Adipocyte (in vitro differentiated cells): Measurements from ENCODE around the gene ITIH3.

Experiments
- DNase-seq: peaks from one replicate; pipeline ENCODE4 v3.0.0-alpha.2; 2015; ENCODE audit warnings: low read depth
- H3K27me3 ChIP-seq: replicated peaks from 2 replicates; pipeline ENCODE4 v1.7.0; 2013; ENCODE audit warnings: mild to moderate bottlenecking, low read length, moderate library complexity; ENCODE audit not compliant: control insufficient read depth, insufficient read depth
- H3K36me3 ChIP-seq: 2 replicates; pipeline ENCODE4 v1.7.0; 2013; ENCODE audit warnings: low read length, mild to moderate bottlenecking, moderate library complexity; ENCODE audit not compliant: control insufficient read depth, insufficient read depth, severe bottlenecking
- H3K4me1 ChIP-seq: 2 replicates; pipeline ENCODE4 v1.7.0; 2013; ENCODE audit warnings: mild to moderate bottlenecking, low read length, moderate library complexity; ENCODE audit not compliant: control insufficient read depth, insufficient read depth
- H3K4me3 ChIP-seq: 2 replicates; pipeline ENCODE4 v1.7.0; 2013; ENCODE audit warnings: mild to moderate bottlenecking, low read length, moderate library complexity
- H3K9ac ChIP-seq: 2 replicates; pipeline ENCODE4 v1.7.0; 2013; ENCODE audit warnings: mild to moderate bottlenecking, low read length, moderate library complexity
- H3K9me3 ChIP-seq: 2 replicates; pipeline ENCODE4 v1.7.0; 2013; ENCODE audit warnings: mild to moderate bottlenecking, low read length, moderate library complexity; ENCODE audit not compliant: control insufficient read depth

ITIH3 gene

GRCh38 chr3:52833202-52833601, 38.6 kb downstream of the ITIH3 start:
- Histone ChIP-seq H3K4me1 (peaks cover 37% of the 10 kb centered on the region), H3K27me3 (no peaks in the 10 kb centered on the region), H3K4me3 (no peak overlapping the region), H3K9me3 (no peaks in the 10 kb centered on the region), H3K9ac (no peak overlapping the region), H3K36me3 (peaks cover 4% of the 10 kb centered on the region)
- no peak for DNase-seq

- no peak within 1 kb of the TSS for H3K9ac ChIP-seq
- peaks cover 37% of the 10 kb centered on the region for H3K4me1 ChIP-seq
- H3K36me3 ChIP-seq = peaks cover 7% of the 10 kb centered on the region
- no peak within 1 kb of the TSS for H3K4me3 ChIP-seq
- H3K27me3 ChIP-seq = no peaks in the 10 kb centered on the region
- peak; percentile 27 for DNase-seq
- no peaks in the 10 kb centered on the region for H3K9me3 ChIP-seq
Observed at GRCh38 chr3:52834871-52835501, 40.4 kb downstream of the ITIH3 start, which contains the start of gene MUSTN1. Gene MUSTN1, minus strand, starts transcription at chr3:52835019. Its CDS starts 71 bp downstream, at chr3:52834948.

- no peak for DNase-seq
- Histone ChIP-seq H3K27me3 (no peaks in the 10 kb centered on the region), H3K36me3 (peaks cover 10% of the 10 kb centered on the region), H3K4me3 (no peak overlapping the region), H3K4me1 (peaks cover 29% of the 10 kb centered on the region), H3K9ac (no peak overlapping the region), H3K9me3 (no peaks in the 10 kb centered on the region)
Observed at GRCh38 chr3:52835766-52836470, 41.3 kb downstream of the ITIH3 start.

- H3K36me3 ChIP-seq = peaks cover 11% of the 10 kb centered on the region
- DNase-seq = no peak
- peaks cover 23% of the 10 kb centered on the region for H3K4me1 ChIP-seq
Observed at GRCh38 chr3:52836471-52836845, 41.9 kb downstream of the ITIH3 start.

GRCh38 chr3:52836986-52837385, 42.4 kb downstream of the ITIH3 start:
- no peak for DNase-seq
- Histone ChIP-seq H3K4me3 (no peak overlapping the region), H3K36me3 (peaks cover 11% of the 10 kb centered on the region), H3K9me3 (no peaks in the 10 kb centered on the region), H3K27me3 (no peaks in the 10 kb centered on the region), H3K9ac (no peak overlapping the region), H3K4me1 (peaks cover 18% of the 10 kb centered on the region)

More at GRCh38 chr3:52836471-52836845, 41.9 kb downstream of the ITIH3 start:
- H3K27me3 ChIP-seq = no peaks in the 10 kb centered on the region
- no peaks in the 10 kb centered on the region for H3K9me3 ChIP-seq
- H3K9ac ChIP-seq = no peak overlapping the region
- H3K4me3 ChIP-seq = no peak overlapping the region

GRCh38 chr3:52838561-52839267, 44.1 kb downstream of the ITIH3 start:
- H3K4me3 ChIP-seq = no peak overlapping the region
- H3K9ac ChIP-seq = no peak overlapping the region
- no peak for DNase-seq
- peaks cover 17% of the 10 kb centered on the region for H3K36me3 ChIP-seq
- peaks cover 23% of the 10 kb centered on the region for H3K4me1 ChIP-seq
- no peaks in the 10 kb centered on the region for H3K27me3 ChIP-seq
- H3K9me3 ChIP-seq = no peaks in the 10 kb centered on the region

- no peak for DNase-seq
- Histone ChIP-seq H3K27me3 (no peaks in the 10 kb centered on the region), H3K4me3 (no peak overlapping the region), H3K9ac (no peak overlapping the region), H3K4me1 (peaks cover 25% of the 10 kb centered on the region), H3K9me3 (no peaks in the 10 kb centered on the region), H3K36me3 (peaks cover 17% of the 10 kb centered on the region)
Observed at GRCh38 chr3:52839268-52839575, 44.6 kb downstream of the ITIH3 start.

GRCh38 chr3:52839892-52840545, 45.4 kb downstream of the ITIH3 start:
- no peak for DNase-seq
- Histone ChIP-seq H3K9ac (no peak overlapping the region), H3K27me3 (no peaks in the 10 kb centered on the region), H3K36me3 (peaks cover 17% of the 10 kb centered on the region), H3K9me3 (no peaks in the 10 kb centered on the region), H3K4me1 (peaks cover 27% of the 10 kb centered on the region), H3K4me3 (no peak overlapping the region)

GRCh38 chr3:52841211-52841980, 46.8 kb downstream of the ITIH3 start:
- no peak overlapping the region for H3K4me3 ChIP-seq
- no peak overlapping the region for H3K9ac ChIP-seq
- no peaks in the 10 kb centered on the region for H3K9me3 ChIP-seq
- H3K36me3 ChIP-seq = peaks cover 14% of the 10 kb centered on the region
- H3K4me1 ChIP-seq = peaks cover 23% of the 10 kb centered on the region
- DNase-seq = no peak
- H3K27me3 ChIP-seq = no peaks in the 10 kb centered on the region

- Histone ChIP-seq H3K27me3 (no peaks in the 10 kb centered on the region), H3K9ac (no peak overlapping the region), H3K9me3 (no peaks in the 10 kb centered on the region), H3K4me3 (no peak overlapping the region), H3K36me3 (peaks cover 15% of the 10 kb centered on the region), H3K4me1 (peaks cover 23% of the 10 kb centered on the region)
- no peak for DNase-seq
Observed at GRCh38 chr3:52841981-52842340, 47.4 kb downstream of the ITIH3 start.
